H9 (cell line): Measurements from ENCODE around the gene SNED1. TPM values are rescaled to one million over a fixed set of nuclear protein-coding genes. Genes with fewer than 3 reads are reported as not detected.

ENCODE experiments used
- DNase-seq: peaks from one replicate; pipeline ENCODE4 v3.0.0-alpha.2; 2017
- H2AFZ ChIP-seq: one replicate; pipeline ENCODE4 v1.6.1; 2013; ENCODE audit warnings: mild to moderate bottlenecking, low read length, control low read depth, moderate library complexity
- H2AK5ac ChIP-seq: 2 replicates; pipeline ENCODE4 v1.6.1; 2013; ENCODE audit warnings: low read length, control low read depth, mixed read lengths; ENCODE audit not compliant: insufficient read length
- H2BK120ac ChIP-seq: one replicate; pipeline ENCODE4 v1.6.1; 2013; ENCODE audit warnings: low read depth, mild to moderate bottlenecking, low read length, control low read depth, inconsistent platforms; ENCODE audit not compliant: poor library complexity, severe bottlenecking
- H2BK12ac ChIP-seq: 2 replicates; pipeline ENCODE4 v1.6.1; 2013; ENCODE audit warnings: low read length, control low read depth, mixed read lengths, low read depth; ENCODE audit not compliant: insufficient read length
- H2BK15ac ChIP-seq: 2 replicates; pipeline ENCODE4 v1.6.1; 2013; ENCODE audit warnings: low read depth, low read length, control low read depth
- H2BK20ac ChIP-seq: one replicate; pipeline ENCODE4 v1.6.1; 2013; ENCODE audit warnings: low read depth, mild to moderate bottlenecking, low read length, control low read depth, inconsistent platforms; ENCODE audit not compliant: poor library complexity, severe bottlenecking
- H2BK5ac ChIP-seq: 2 replicates; pipeline ENCODE4 v1.6.1; 2013; ENCODE audit warnings: low read length, control low read depth, mixed read lengths; ENCODE audit not compliant: insufficient read length
- H3K14ac ChIP-seq: 2 replicates; pipeline ENCODE4 v1.6.1; 2013; ENCODE audit warnings: low read length, control low read depth; ENCODE audit not compliant: insufficient read depth
- H3K18ac ChIP-seq: 2 replicates; pipeline ENCODE4 v1.6.1; 2013; ENCODE audit warnings: low read depth, mild to moderate bottlenecking, mixed read lengths, low read length, control low read depth; ENCODE audit not compliant: insufficient read length
- H3K23ac ChIP-seq: 2 replicates; pipeline ENCODE4 v1.6.1; 2013; ENCODE audit warnings: low read length, control low read depth, mixed read lengths, low read depth; ENCODE audit not compliant: insufficient read length
- H3K23me2 ChIP-seq: 2 replicates; pipeline ENCODE4 v1.6.1; 2013; ENCODE audit warnings: low read depth, mild to moderate bottlenecking, mixed read lengths, low read length, control low read depth; ENCODE audit not compliant: insufficient read length, poor library complexity, severe bottlenecking
- H3K27ac ChIP-seq: 2 replicates; pipeline ENCODE4 v1.5.1; 2013; ENCODE audit warnings: low read length, control low read depth, mixed read lengths, low read depth; ENCODE audit not compliant: insufficient read length
- H3K27me3 ChIP-seq: 2 replicates; pipeline ENCODE4 v1.6.1; 2013; ENCODE audit warnings: low read length, control low read depth, inconsistent platforms; ENCODE audit not compliant: insufficient read depth
- H3K4ac ChIP-seq: 2 replicates; pipeline ENCODE4 v1.6.1; 2013; ENCODE audit warnings: low read depth, mild to moderate bottlenecking, control low read depth, inconsistent platforms, low read length, moderate library complexity
- H3K4me1 ChIP-seq: 2 replicates; pipeline ENCODE4 v1.6.1; 2013; ENCODE audit warnings: low read length, control low read depth, inconsistent platforms; ENCODE audit not compliant: insufficient read depth
- H3K4me2 ChIP-seq: 2 replicates; pipeline ENCODE4 v1.6.1; 2013; ENCODE audit warnings: low read length, control low read depth, mixed read lengths; ENCODE audit not compliant: insufficient read length, insufficient read depth
- H3K56ac ChIP-seq: 2 replicates; pipeline ENCODE4 v1.6.1; 2013; ENCODE audit warnings: low read depth, mild to moderate bottlenecking, mixed read lengths, low read length, control low read depth; ENCODE audit not compliant: insufficient read length
- H3K79me1 ChIP-seq: 2 replicates; pipeline ENCODE4 v1.6.1; 2013; ENCODE audit warnings: low read depth, mild to moderate bottlenecking, moderate library complexity, low read length, control low read depth, inconsistent platforms; ENCODE audit not compliant: insufficient read depth, poor library complexity, severe bottlenecking
- H3K79me2 ChIP-seq: 2 replicates; pipeline ENCODE4 v1.6.1; 2013; ENCODE audit warnings: low read length, control low read depth, inconsistent platforms; ENCODE audit not compliant: insufficient read depth
- H3K9ac ChIP-seq: 2 replicates; pipeline ENCODE4 v1.6.1; 2013; ENCODE audit warnings: low read length, control low read depth, mixed read lengths; ENCODE audit not compliant: insufficient read length; ENCODE audit errors: extremely low read depth
- H3K9me3 ChIP-seq: one replicate; pipeline ENCODE4 v1.6.1; 2013; ENCODE audit warnings: low read depth, low read length, inconsistent platforms; ENCODE audit not compliant: control insufficient read depth
- H3T11ph ChIP-seq: one replicate; pipeline ENCODE4 v1.6.1; 2013; ENCODE audit warnings: mild to moderate bottlenecking, low read length, control low read depth, inconsistent platforms
- H4K20me1 ChIP-seq: one replicate; pipeline ENCODE4 v1.6.1; 2013; ENCODE audit not compliant: control insufficient read depth, insufficient read length, insufficient read depth
- H4K5ac ChIP-seq: 2 replicates; pipeline ENCODE4 v1.6.1; 2013; ENCODE audit warnings: low read depth, mild to moderate bottlenecking, mixed read lengths, low read length, control low read depth; ENCODE audit not compliant: insufficient read length
- H4K8ac ChIP-seq: replicated peaks from 2 replicates; pipeline ENCODE4 v1.6.1; 2013; ENCODE audit warnings: low read length, control low read depth, mixed read lengths, low read depth; ENCODE audit not compliant: insufficient read length
- H4K91ac ChIP-seq: 2 replicates; pipeline ENCODE4 v1.6.1; 2013; ENCODE audit warnings: low read depth, mild to moderate bottlenecking, moderate library complexity, mixed read lengths, low read length, control low read depth; ENCODE audit not compliant: insufficient read length
- H3K27ac Mint-ChIP-seq, 3 experiments: 2 replicates in 2 of 3; 3 replicates in 1 of 3; pipeline ENCODE4 v1.8.0; 2020 to 2021; ENCODE audit warnings: mixed read lengths in 3 of 3, mild to moderate bottlenecking in 1 of 3, moderate library complexity in 1 of 3
- H3K27me3 Mint-ChIP-seq: 2 replicates; pipeline ENCODE4 v1.8.0; 2021; ENCODE audit warnings: low read depth, mild to moderate bottlenecking, moderate library complexity, mixed read lengths
- H3K36me3 Mint-ChIP-seq, 3 experiments: 2 replicates in 2 of 3; 3 replicates in 1 of 3; pipeline ENCODE4 v1.8.0; 2020 to 2021; ENCODE audit warnings: low read depth in 3 of 3, mixed read lengths in 3 of 3; ENCODE audit not compliant: insufficient read depth in 1 of 3
- H3K4me1 Mint-ChIP-seq, 2 experiments: 2 replicates each; pipeline ENCODE4 v1.8.0; 2020; ENCODE audit warnings: mixed read lengths in 2 of 2
- H3K4me3 Mint-ChIP-seq, 2 experiments: 2 replicates in 1 of 2; 3 replicates in 1 of 2; pipeline ENCODE4 v1.8.0; 2020 to 2021; ENCODE audit warnings: mild to moderate bottlenecking in 2 of 2, mixed read lengths in 2 of 2, moderate library complexity in 1 of 2
- H3K9me3 Mint-ChIP-seq, 2 experiments: 2 replicates in 1 of 2; 3 replicates in 1 of 2; pipeline ENCODE4 v1.8.0; 2020; ENCODE audit warnings: mild to moderate bottlenecking in 2 of 2, mixed read lengths in 2 of 2, moderate library complexity in 1 of 2
- CTCF ChIP-seq: fragments of 200-600 bp; sonication (generic); conservative IDR thresholded peaks from 3 replicates; pipeline ENCODE4 v1.8.0; 2021; ENCODE audit warnings: antibody characterized with exemption, mild to moderate bottlenecking
- WGBS: extraction: QIAGEN DNeasy Blood & Tissue Kit; methylation state at CpG from one replicate; pipeline ENCODE4 v1.1.7; 2013; ENCODE audit warnings: missing lambda C conversion rate, low lambda C conversion rate, mixed read lengths; ENCODE audit not compliant: insufficient read length; ENCODE audit errors: extremely low coverage; 5-methylcytosine and 5-hydroxymethylcytosine counted together
- total RNA-seq: library from RNA; stranded (reverse); gene quantifications from 2 replicates; pipeline ENCODE4 v1.2.1, GENCODE V29; 2021

SNED1 gene
- total RNA-seq, 1 experiment from 2014 or later, result 2.5 TPM

DNA sequence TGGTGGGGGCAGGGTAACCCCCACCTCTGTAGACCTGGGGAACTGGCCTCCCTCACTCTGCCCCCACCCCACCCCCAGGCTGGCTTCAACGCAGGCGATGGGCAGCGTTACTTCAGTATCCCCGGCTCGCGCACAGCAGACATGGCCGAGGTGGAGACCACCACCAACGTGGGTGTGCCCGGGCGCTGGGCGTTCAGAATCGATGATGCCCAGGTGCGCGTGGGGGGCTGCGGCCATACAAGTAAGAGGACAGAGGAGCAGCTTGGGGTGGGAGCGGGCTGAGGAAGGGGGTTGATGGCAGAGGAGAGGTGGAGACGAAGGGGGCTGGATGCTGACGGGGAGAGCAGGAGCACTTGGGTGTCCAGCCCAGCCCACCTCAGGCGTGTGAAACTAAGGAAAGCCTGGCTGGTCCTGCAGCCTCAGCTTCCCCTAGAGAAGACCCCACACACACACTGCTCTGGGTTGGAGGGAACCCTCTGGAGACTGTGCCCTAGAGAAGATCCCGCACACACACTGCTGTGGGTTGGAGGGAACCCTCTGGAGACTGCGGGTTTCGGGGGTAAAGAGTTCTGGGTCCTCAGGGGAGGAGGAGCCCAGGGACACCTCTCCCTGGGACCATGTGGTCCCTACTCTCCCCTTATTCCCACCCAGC is 36.2 kb downstream of the SNED1 start:
- H3K4me2 ChIP-seq, result no peak overlapping the region
- H4K5ac ChIP-seq, result no peak overlapping the region
- no CpG with 5 or more reads among the region's 22 CpGs for WGBS
- H3K79me1 ChIP-seq, result no peaks in the 10 kb centered on the region
- H2BK20ac ChIP-seq, result no peak overlapping the region
- H3K27me3 ChIP-seq, result no peaks in the 10 kb centered on the region; the same call in 1 of the 2 replicates
- H2BK120ac ChIP-seq, result no peak overlapping the region
- H3K18ac ChIP-seq, result no peak overlapping the region
- H3T11ph ChIP-seq, result no peak overlapping the region
- H2BK15ac ChIP-seq, result no peak overlapping the region
- H3K56ac ChIP-seq, result no peak overlapping the region
- Mint-ChIP-seq H3K27me3 (peaks cover 42% of the 10 kb centered on the region), H3K4me1 (peaks cover 0 to 6% of the 10 kb centered on the region in 2 experiments; a peak in 2 of 4 replicates), H3K9me3 (no peaks in the 10 kb centered on the region; a peak in 1 of 5 replicates), H3K4me3 (no peak overlapping the region), H3K27ac (no peak overlapping the region), H3K36me3 (no peaks in the 10 kb centered on the region; a peak in 1 of 7 replicates)
- H3K14ac ChIP-seq, result no peak overlapping the region
- H4K8ac ChIP-seq, result no peak overlapping the region
- H2BK12ac ChIP-seq, result no peak overlapping the region
- H3K4me1 ChIP-seq, result no peaks in the 10 kb centered on the region
- no peak overlapping the region for H4K91ac ChIP-seq
- H2BK5ac ChIP-seq, result no peak overlapping the region
- no peak overlapping the region for H3K27ac ChIP-seq
- H3K9ac ChIP-seq, result no peak overlapping the region
- no peak overlapping the region for H3K23ac ChIP-seq
- no peaks in the 10 kb centered on the region for H3K9me3 ChIP-seq
- no peak overlapping the region for H2AFZ ChIP-seq
- H3K4ac ChIP-seq, result no peak overlapping the region
- no peak for TF ChIP-seq CTCF
- no peak for DNase-seq
- H3K23me2 ChIP-seq, result peaks cover 8% of the 10 kb centered on the region
- H3K79me2 ChIP-seq, result no peaks in the 10 kb centered on the region
- no peaks in the 10 kb centered on the region for H4K20me1 ChIP-seq
- no peak overlapping the region for H2AK5ac ChIP-seq
